Smooth muscle cell of the brain vasculature (primary cell): ENCODE results near the gene TMEM116.
"Not testable (repeated sequence)": the region's sequence is repeated elsewhere in the genome, so short reads cannot be mapped to it uniquely, and the experiment has no call there.

Experiments
- DNase-seq: peaks from one replicate; pipeline ENCODE4 v3.0.0-alpha.2; 2012; ENCODE audit warnings: low read depth, low spot score

Gene TMEM116

DNA sequence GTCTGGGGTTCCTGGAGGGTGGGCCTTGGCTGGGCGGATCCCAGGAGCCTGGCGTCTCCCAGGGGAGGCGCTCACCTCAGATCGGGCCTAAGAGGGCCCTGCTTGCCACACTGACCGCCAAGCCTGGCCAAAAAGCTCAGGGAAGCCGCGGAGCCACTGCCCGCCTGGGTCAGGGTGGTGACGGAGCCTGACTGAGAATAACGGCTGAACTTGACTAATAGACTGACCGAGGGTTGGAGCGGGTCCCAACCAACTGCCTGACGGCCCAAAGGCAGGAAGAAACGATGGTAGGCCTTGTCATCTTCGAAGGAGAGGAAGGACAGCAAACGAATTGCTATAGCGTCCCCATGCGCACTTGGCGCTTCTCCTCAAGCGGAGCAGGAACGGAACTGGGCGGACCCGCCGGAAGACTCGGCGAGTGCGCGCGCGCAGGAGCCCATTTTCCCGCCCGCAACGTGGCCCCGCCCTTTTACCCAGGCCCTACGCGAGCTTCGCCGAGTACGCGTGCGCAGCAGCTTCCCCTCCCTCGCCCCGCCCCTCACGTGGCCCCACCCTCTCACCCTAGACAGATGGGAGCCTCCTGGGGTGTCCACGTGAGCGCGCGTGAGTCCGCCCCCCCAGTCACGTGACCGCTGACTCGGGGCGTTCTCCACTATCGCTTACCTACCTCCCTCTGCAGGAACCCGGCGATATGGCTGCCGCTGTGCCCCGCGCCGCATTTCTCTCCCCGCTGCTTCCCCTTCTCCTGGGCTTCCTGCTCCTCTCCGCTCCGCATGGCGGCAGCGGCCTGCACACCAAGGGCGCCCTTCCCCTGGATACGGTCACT is at the start of gene TMEM116, which contains the start of gene ERP29:
Gene TMEM116 (minus strand): TSS at position 391 of the 826 bp plus-strand sequence. CDS start 7,895 bp downstream, outside the sequence.
Gene ERP29 (plus strand): TSS at position 652 of the 826 bp plus-strand sequence. CDS start 40 bp downstream, at position 692.
- peak; percentile 96 for DNase-seq

DNA sequence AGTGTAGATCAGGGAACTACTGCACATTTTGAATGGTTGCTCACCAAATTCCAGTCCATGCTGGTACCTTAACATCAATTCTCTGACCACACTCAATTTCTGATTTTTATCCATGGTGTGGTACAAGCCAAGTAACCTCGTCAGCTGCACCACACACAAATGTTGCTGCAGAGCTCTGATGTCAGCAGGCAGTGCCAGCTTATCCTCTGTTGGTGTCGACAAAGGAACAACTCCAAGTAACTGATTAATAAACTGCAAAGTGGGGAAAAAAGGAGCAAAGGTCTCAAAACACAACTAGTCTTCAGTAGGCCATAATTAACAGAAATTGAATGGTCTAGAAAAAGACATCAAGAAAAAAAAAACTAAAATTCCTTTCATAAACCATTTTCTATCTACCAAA is 48.2 kb upstream of the TMEM116 start:
- DNase-seq: no peak

DNA sequence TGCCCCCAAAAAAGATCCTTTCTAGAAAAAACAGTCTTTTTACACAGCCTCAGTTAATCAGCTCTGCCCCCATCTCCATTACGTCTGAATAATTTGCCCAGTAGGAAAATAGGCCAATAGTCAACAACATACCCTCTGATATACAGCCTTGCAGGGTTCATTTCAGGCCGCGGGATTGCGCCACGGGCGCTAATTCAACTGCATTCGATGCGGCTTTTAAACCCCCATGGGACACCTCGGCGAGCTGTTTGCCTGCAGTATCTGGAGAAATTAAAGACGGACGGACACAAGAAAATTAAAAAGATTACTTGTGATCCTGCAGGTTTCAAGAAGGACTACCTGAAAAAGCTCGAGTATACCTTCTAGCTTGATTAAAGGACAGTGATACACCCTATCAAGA is 36.4 kb upstream of the TMEM116 start:
- DNase-seq: no peak

GRCh38 chr12:112046003-112046402 is 33.0 kb upstream of the TMEM116 start:
- DNase-seq: no peak

GRCh38 chr12:112036614-112037013 is 23.6 kb upstream of the TMEM116 start:
- DNase-seq: not testable (repeated sequence)

DNA sequence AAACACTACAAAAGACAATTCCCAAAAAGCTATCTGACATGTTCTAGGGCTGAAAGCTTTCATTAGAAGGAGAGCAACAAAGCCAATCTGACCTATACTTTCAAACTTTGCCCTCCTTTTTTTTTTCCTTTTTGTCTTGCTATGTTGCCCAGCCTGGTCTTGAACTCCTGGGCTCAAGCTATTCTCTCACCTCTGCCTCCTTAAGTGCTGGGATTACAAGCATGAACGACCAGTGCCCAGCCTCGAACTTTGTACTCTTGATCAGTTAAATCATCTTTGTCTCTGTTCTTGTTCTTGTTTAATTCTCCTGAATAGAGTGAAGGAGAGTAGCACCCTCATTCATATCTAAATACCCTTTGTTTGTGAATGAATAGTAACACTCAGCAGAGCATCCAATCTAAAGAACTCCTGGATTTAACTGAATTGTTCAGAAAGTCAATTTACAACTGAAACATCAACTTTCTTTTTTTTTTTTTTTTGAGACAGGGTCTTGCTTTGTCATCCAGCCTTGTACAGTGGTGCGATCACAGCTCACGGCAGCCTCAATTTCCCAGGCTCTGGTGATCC is 22.3 kb upstream of the TMEM116 start:
- DNase-seq: no peak

GRCh38 chr12:112032292-112032691 is 19.3 kb upstream of the TMEM116 start:
- no peak for DNase-seq

- no peak for DNase-seq
Measured at GRCh38 chr12:112031472-112031871, 18.5 kb upstream of the TMEM116 start.

DNA sequence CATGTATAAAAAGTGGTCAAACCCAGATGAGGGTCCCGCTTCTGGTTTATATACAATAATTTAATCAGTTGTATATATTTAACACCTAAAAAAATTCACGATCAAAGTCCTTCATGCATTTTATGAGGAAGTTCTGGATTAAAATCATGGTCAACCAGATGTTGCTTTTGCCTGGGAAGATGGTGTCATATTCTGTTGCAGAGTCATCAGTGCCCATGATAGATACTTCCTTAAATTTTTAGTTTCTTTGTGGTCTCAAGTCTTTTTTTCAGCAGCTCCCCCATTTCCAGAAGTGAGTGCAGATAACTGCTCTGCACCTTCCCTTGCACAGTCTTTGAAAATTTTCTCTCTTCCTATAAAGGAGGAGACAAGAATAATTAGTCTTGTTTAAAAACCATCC is 16.3 kb upstream of the TMEM116 start:
- no peak for DNase-seq

- no peak for DNase-seq
Measured at GRCh38 chr12:112025808-112026375, 12.9 kb upstream of the TMEM116 start.

- DNase-seq: no peak
Measured at GRCh38 chr12:112023759-112024396, 10.9 kb upstream of the TMEM116 start.

DNA sequence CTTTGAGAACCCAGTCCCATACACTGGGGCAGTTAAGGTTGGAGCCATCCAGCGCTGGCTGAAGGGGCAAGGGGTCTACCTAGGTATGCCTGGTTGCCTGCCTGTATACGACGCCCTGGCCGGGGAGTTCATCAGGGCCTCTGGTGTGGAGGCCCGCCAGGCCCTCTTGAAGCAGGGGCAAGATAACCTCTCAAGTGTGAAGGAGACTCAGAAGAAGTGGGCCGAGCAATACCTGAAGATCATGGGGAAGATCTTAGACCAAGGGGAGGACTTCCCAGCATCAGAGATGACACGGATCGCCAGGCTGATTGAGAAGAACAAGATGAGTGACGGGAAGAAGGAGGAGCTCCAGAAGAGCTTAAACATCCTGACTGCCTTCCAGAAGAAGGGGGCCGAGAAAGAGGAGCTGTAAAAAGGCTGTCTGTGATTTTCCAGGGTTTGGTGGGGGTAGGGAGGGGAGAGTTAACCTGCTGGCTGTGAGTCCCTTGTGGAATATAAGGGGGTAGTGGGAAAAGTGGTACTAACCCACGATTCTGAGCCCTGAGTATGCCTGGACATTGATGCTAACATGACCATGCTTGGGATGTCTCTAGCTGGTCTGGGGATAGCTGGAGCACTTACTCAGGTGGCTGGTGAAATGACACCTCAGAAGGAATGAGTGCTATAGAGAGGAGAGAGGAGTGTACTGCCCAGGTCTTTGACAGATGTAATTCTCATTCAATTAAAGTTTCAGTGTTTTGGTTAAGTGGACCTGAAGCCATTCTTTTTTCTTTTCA is 9.5 kb upstream of the TMEM116 start:
- no peak for DNase-seq

- DNase-seq: no peak
Measured at GRCh38 chr12:112020947-112021457, 8.0 kb upstream of the TMEM116 start.

DNA sequence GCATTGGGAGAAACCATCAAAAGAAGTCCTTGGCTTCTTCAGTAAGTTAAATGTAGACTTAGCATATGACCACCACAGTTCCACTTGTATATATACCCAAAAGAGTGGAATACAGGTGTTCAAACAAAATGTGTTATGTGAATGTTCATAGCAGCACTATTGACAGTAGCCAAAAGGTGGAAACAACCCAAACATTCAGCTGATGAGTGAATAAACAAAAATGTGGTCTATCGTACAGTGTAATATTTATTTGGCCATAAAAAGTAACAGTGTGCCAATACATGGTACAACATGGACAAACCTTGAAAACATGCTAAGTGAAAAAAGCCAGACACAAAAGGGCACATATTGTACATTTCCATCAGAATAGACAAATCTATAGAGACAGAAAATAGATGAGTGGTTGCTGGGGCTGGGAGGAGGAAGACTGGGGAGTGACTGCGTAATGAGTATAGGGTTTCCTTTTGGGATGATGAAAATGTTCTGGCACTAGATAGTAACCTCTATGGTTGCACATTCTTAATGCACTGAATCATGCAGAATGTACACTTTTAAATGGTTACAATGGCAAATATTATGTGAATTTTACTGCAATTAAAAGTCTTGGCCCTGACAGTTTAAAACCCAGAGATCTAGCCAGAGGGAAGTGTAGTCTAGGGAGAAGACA is 5.7 kb upstream of the TMEM116 start:
- DNase-seq: no peak

DNA sequence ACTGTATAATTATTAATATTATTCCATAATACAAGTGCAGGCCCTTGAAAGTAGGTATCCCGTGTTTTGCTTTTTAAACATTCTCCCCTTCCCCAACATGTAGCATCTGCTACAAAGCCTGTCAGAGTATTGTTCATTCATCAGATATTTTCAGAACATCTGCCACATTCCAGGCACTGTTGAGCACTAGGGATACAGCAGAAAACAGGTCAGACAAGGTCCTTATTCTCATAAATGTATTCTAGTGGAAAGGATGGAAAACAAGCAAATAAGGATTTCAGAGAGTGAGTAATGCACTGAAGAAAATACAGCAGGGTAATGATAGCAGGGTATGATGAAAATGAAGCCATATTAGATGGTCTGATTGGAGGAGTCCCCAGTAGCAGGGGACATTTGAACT is 4.1 kb upstream of the TMEM116 start:
- no peak for DNase-seq

GRCh38 chr12:112015938-112016337 is 3.0 kb upstream of the TMEM116 start:
- DNase-seq: no peak

DNA sequence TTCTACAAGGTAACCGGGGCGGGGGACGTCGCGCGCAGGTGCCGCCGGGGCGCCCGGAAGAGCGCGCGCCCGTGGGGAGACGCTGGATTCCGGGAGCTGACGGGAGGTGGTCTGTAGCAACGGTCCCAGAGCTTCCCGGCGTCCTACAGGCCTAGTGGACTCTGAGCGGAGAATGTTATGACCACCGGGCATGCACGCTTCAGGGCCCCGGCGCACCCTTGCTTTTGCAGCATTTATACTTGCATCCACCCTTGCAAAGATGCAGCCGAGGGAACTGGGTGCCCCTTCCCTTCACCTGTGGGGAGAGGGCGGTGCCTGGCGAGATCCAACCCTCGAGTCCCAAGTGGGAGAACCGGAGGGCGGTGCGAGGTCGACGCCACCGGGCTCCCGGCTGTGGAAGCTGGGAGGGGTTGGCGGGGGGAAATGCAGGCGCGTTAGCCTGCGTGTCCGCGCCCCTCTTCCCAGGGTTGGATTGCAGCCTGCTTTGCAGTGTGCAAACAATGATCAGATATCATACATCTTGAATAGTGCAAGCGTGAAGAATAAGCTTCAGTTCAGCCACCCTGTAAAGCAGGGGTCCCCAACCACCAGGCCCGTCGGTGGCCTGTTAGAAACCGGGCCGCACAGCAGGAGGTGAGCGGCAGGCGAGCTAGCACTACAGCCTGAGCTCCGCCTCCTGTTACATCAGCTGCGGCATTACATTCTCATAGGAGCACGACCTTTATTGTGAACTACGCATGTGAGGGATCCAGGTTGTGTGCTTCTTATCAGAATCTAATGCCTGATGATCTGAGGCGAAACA is 837 bp upstream of the TMEM116 start:
- DNase-seq: peak; percentile 29

DNA sequence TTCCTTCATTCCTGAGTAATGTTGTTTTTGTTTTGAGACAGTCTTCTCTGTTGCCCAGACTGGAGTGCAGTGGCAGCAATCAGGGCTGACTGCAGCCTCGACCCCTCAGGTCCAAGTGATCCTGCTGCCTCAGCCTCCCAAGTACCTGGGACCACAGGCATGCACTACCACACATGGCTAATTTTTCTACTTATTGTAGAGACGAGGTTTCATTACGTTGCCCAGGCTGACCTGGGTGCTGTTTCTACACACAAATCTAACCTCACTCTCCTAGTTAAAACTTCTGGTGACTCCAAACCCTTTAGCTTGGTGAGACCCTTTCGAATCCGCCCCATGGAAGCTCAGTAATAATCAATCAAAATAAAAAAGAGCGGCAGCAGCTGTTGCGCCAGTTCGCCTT is 1.3 kb downstream of the TMEM116 start:
- DNase-seq: no peak

DNA sequence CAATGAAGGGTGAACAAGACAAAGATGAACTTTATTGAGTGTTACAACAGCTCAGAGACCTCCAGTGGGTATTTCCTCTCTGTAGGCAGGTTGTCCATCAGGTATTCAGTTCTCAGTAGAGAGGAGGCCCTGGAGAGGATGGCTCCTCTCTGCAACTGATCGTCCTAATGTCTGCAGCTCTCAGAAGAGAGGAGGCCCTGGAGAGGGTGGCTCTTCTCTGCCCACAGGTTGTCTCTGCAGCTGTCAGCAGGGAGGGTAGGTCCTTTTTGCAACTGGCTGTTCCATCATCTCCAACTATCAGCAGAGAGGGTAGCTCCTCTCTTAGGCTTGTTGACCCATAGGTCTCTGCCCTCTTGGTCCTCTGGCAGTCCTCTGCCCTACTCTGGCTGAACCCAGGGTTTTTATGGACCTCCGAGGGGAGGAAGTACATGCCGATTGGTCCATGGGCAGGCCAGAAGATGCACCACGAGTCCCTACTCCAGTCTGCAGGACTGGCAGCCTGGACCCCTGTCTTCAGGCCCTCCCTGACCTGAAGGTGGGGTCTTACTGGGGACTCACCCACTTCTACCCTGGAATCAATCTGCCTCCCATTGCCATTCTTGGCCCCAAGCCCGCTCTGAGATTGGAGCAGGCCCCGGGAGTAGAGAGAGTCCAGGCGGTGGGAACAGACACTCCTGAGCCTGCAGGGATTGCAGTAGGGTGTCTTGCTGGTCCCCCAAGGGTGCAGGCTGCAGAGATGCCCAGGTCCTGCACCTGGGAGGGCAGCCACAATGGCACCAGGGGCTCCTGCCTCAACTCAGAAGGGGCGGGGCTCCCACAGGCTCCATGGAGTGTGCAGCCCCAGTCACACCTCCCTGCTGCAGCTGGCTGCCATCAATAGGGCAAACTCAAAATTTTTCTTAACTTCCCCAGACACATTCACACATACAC is 2.3 kb downstream of the TMEM116 start:
- no peak for DNase-seq
